Coronary artery (tissue), 2 donors: ENCODE data around the gene GSG1.

Experiments used
- DNase-seq: peaks from one replicate; pipeline ENCODE4 v3.0.0-alpha.2; 2017; ENCODE audit warnings: low spot score
- H3K27ac ChIP-seq, 2 donors: fragments of 200-600 bp; sonication (generic); one replicate each; pipeline ENCODE4 v1.5.1; 2016 to 2019
- H3K4me3 ChIP-seq: fragments of 200-600 bp; sonication (generic); 2 replicates; pipeline ENCODE4 v1.5.1; 2016; ENCODE audit warnings: mild to moderate bottlenecking, moderate library complexity
- TF ChIP-seq, protein P1 (sequence below): fragments of 200-600 bp; sonication (generic); IDR thresholded peaks from one replicate; pipeline ENCODE4 v1.5.1; 2019; ENCODE audit warnings: antibody characterized with exemption

The GSG1 gene

DNA sequence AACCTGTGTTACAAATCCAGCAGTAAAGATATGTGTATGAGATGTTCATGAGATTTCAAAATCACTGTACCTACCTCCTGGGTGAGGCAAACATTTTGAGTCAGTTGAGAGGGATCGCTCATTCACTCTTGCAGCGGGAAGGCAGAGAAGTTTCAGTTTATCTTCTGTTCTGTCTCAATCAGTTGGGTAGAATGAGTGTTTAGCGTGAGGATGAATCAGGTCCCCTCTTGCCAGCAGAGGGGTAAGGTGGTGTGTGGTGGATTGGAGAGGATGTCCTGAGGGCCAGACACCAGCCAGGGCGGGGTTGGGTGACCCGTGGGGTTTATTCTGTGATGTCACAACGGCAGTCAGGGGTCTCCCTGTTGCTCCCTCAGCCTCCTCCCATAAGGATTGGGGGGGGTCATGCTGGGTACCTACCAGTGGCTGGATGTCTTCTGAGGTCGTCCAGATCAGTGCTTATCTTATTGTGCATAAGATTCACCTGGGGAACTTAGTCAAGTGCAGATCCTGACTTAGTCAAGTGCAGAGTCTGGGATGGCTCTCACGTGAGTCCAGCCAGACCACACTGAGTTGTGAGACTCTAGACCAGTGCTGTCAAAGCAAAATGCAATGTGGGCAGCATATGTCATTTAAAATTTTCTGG, at the start of gene GSG1:
TSS of gene GSG1 (minus strand) at position 277 of the 643 bp plus-strand sequence. CDS start at position 122, 155 bp downstream.
- Histone ChIP-seq H3K27ac (peak within 1 kb of the TSS in 1 of 2 donors; percentile 97), H3K4me3 (no peak within 1 kb of the TSS)
- TF ChIP-seq, protein P1, sequence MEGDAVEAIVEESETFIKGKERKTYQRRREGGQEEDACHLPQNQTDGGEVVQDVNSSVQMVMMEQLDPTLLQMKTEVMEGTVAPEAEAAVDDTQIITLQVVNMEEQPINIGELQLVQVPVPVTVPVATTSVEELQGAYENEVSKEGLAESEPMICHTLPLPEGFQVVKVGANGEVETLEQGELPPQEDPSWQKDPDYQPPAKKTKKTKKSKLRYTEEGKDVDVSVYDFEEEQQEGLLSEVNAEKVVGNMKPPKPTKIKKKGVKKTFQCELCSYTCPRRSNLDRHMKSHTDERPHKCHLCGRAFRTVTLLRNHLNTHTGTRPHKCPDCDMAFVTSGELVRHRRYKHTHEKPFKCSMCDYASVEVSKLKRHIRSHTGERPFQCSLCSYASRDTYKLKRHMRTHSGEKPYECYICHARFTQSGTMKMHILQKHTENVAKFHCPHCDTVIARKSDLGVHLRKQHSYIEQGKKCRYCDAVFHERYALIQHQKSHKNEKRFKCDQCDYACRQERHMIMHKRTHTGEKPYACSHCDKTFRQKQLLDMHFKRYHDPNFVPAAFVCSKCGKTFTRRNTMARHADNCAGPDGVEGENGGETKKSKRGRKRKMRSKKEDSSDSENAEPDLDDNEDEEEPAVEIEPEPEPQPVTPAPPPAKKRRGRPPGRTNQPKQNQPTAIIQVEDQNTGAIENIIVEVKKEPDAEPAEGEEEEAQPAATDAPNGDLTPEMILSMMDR, result no peak
- DNase-seq, result no peak

DNA sequence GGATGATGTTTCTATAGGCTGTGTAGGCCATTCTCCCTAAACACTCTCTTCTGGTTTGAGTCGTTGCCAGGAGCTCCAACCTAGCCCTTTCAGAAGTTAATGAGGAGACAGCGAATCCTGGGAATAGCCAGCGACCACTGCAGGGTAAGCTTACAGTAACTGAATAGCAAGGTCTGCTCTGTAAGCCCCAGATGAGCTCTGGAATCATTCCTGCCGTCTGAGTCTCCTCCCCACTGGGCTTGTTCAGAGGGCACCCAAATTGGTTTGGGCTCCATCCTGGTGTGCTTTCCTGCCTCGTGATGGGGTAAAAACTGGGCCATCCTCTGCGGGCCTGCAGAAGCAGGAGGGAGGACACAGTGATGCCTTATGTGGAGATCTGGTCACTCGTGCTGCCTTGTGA, 49.7 kb upstream of the GSG1 start:
- Histone ChIP-seq H3K27ac (peak overlapping the region in 1 of 2 donors; percentile 44), H3K4me3 (no peak overlapping the region)
- no peak for DNase-seq
- TF ChIP-seq, protein P1, result no peak

DNA sequence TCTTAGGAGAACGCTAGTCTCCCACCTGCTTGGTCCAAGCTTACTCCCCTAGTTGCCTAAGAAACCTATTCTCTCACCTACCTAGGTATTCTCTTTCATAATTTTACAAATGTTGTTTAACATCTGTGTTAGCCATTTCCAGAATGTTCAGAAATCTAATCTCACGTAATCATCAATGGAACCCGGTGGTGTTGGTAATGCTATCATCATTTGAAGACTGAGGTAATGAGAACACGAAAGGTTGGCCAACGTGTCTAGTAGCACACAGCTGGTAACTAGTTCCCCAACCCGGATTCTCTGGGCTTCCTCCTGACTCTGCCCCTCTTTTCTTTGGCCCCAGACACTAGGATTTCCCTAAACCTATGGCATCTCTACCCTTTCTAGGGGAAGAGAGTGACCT, 49.3 kb upstream of the GSG1 start:
- DNase-seq, result no peak
- TF ChIP-seq, protein P1, result no peak
- Histone ChIP-seq H3K4me3 (no peak overlapping the region), H3K27ac (peak overlapping the region in 1 of 2 donors; percentile 44)

DNA sequence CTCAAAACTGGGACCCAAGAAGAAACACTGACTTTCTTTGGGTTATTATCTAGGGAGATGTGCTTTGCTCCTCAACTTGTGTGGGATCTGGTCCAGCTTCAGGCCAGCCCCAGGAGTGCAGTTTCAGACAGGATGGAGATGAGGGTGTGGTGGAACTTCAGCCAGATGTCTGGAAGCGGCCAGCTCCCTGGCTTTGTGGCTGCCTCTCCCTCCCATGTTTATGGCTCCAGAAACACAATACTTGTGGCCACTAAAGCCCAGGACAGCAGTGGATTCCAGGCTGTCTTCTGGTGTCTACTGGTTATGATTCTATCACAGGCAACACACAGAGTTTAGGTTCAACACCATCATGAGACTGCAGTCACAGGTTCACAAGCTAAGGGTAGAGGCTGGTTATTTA, 48.8 kb upstream of the GSG1 start:
- Histone ChIP-seq H3K4me3 (no peak overlapping the region), H3K27ac (peak overlapping the region in 1 of 2 donors; percentile 44)
- TF ChIP-seq, protein P1, result no peak
- DNase-seq, result no peak

DNA sequence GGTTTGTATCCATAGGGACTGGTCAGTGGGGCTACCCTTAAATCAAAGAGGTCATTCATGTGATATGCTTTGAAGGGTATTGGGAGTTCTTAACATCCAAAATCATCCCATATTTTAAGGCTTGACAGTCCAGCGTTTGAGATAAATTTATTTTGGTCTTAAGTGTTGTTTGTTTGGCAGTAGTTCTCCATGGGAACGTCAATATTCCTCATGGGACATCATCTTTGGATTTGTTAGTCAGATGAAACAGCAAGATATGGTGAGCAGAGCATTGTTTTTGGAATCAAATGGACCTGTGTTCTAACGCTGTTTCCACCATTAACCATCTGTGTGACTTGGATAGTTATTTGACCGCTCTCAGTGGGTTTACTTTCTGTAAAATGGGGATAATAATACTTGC, 45.9 kb upstream of the GSG1 start:
- TF ChIP-seq, protein P1, result no peak
- no peak for DNase-seq
- Histone ChIP-seq H3K27ac (peak overlapping the region in 1 of 2 donors; percentile 63), H3K4me3 (no peak overlapping the region)

DNA sequence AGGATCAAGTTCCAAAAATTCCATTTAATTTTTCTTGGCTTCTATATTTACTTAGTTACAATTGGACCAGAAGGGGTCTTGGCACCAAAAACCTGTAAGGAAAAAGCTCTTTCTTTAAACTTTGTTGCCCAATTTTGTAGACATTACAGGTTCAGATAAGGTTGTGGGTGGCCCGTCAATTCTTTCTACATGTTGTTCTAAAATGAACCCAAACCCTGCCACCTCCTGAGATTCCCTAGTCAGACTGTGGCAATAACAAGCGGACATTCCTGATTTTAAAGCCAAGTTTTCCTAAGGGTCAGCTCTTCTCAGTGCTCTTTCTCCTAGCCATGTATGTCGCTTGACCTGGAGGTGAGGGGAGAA, 45.0 kb upstream of the GSG1 start:
- peak overlapping the region in 1 of 2 donors; percentile 63 for H3K27ac ChIP-seq
- no peak for DNase-seq
- TF ChIP-seq, protein P1, result no peak
- no peak overlapping the region for H3K4me3 ChIP-seq
